H9 (cell line): ENCODE data around the gene SNPH. TPM values are rescaled to one million over a fixed set of nuclear protein-coding genes. Genes with fewer than 3 reads are reported as not detected.

Experiments
- DNase-seq: peaks from one replicate; pipeline ENCODE4 v3.0.0-alpha.2; 2017
- H2AFZ ChIP-seq: one replicate; pipeline ENCODE4 v1.6.1; 2013; ENCODE audit warnings: mild to moderate bottlenecking, low read length, control low read depth, moderate library complexity
- H2AK5ac ChIP-seq: 2 replicates; pipeline ENCODE4 v1.6.1; 2013; ENCODE audit warnings: low read length, control low read depth, mixed read lengths; ENCODE audit not compliant: insufficient read length
- H2BK120ac ChIP-seq: one replicate; pipeline ENCODE4 v1.6.1; 2013; ENCODE audit warnings: low read depth, mild to moderate bottlenecking, low read length, control low read depth, inconsistent platforms; ENCODE audit not compliant: poor library complexity, severe bottlenecking
- H2BK12ac ChIP-seq: 2 replicates; pipeline ENCODE4 v1.6.1; 2013; ENCODE audit warnings: low read length, control low read depth, mixed read lengths, low read depth; ENCODE audit not compliant: insufficient read length
- H2BK15ac ChIP-seq: 2 replicates; pipeline ENCODE4 v1.6.1; 2013; ENCODE audit warnings: low read depth, low read length, control low read depth
- H2BK20ac ChIP-seq: one replicate; pipeline ENCODE4 v1.6.1; 2013; ENCODE audit warnings: low read depth, mild to moderate bottlenecking, low read length, control low read depth, inconsistent platforms; ENCODE audit not compliant: poor library complexity, severe bottlenecking
- H2BK5ac ChIP-seq: 2 replicates; pipeline ENCODE4 v1.6.1; 2013; ENCODE audit warnings: low read length, control low read depth, mixed read lengths; ENCODE audit not compliant: insufficient read length
- H3K14ac ChIP-seq: 2 replicates; pipeline ENCODE4 v1.6.1; 2013; ENCODE audit warnings: low read length, control low read depth; ENCODE audit not compliant: insufficient read depth
- H3K18ac ChIP-seq: 2 replicates; pipeline ENCODE4 v1.6.1; 2013; ENCODE audit warnings: low read depth, mild to moderate bottlenecking, mixed read lengths, low read length, control low read depth; ENCODE audit not compliant: insufficient read length
- H3K23ac ChIP-seq: 2 replicates; pipeline ENCODE4 v1.6.1; 2013; ENCODE audit warnings: low read length, control low read depth, mixed read lengths, low read depth; ENCODE audit not compliant: insufficient read length
- H3K23me2 ChIP-seq: 2 replicates; pipeline ENCODE4 v1.6.1; 2013; ENCODE audit warnings: low read depth, mild to moderate bottlenecking, mixed read lengths, low read length, control low read depth; ENCODE audit not compliant: insufficient read length, poor library complexity, severe bottlenecking
- H3K27ac ChIP-seq: 2 replicates; pipeline ENCODE4 v1.5.1; 2013; ENCODE audit warnings: low read length, control low read depth, mixed read lengths, low read depth; ENCODE audit not compliant: insufficient read length
- H3K27me3 ChIP-seq: 2 replicates; pipeline ENCODE4 v1.6.1; 2013; ENCODE audit warnings: low read length, control low read depth, inconsistent platforms; ENCODE audit not compliant: insufficient read depth
- H3K4ac ChIP-seq: 2 replicates; pipeline ENCODE4 v1.6.1; 2013; ENCODE audit warnings: low read depth, mild to moderate bottlenecking, control low read depth, inconsistent platforms, low read length, moderate library complexity
- H3K4me1 ChIP-seq: 2 replicates; pipeline ENCODE4 v1.6.1; 2013; ENCODE audit warnings: low read length, control low read depth, inconsistent platforms; ENCODE audit not compliant: insufficient read depth
- H3K4me2 ChIP-seq: 2 replicates; pipeline ENCODE4 v1.6.1; 2013; ENCODE audit warnings: low read length, control low read depth, mixed read lengths; ENCODE audit not compliant: insufficient read length, insufficient read depth
- H3K56ac ChIP-seq: 2 replicates; pipeline ENCODE4 v1.6.1; 2013; ENCODE audit warnings: low read depth, mild to moderate bottlenecking, mixed read lengths, low read length, control low read depth; ENCODE audit not compliant: insufficient read length
- H3K79me1 ChIP-seq: 2 replicates; pipeline ENCODE4 v1.6.1; 2013; ENCODE audit warnings: low read depth, mild to moderate bottlenecking, moderate library complexity, low read length, control low read depth, inconsistent platforms; ENCODE audit not compliant: insufficient read depth, poor library complexity, severe bottlenecking
- H3K79me2 ChIP-seq: 2 replicates; pipeline ENCODE4 v1.6.1; 2013; ENCODE audit warnings: low read length, control low read depth, inconsistent platforms; ENCODE audit not compliant: insufficient read depth
- H3K9ac ChIP-seq: 2 replicates; pipeline ENCODE4 v1.6.1; 2013; ENCODE audit warnings: low read length, control low read depth, mixed read lengths; ENCODE audit not compliant: insufficient read length; ENCODE audit errors: extremely low read depth
- H3K9me3 ChIP-seq: one replicate; pipeline ENCODE4 v1.6.1; 2013; ENCODE audit warnings: low read depth, low read length, inconsistent platforms; ENCODE audit not compliant: control insufficient read depth
- H3T11ph ChIP-seq: one replicate; pipeline ENCODE4 v1.6.1; 2013; ENCODE audit warnings: mild to moderate bottlenecking, low read length, control low read depth, inconsistent platforms
- H4K20me1 ChIP-seq: one replicate; pipeline ENCODE4 v1.6.1; 2013; ENCODE audit not compliant: control insufficient read depth, insufficient read length, insufficient read depth
- H4K5ac ChIP-seq: 2 replicates; pipeline ENCODE4 v1.6.1; 2013; ENCODE audit warnings: low read depth, mild to moderate bottlenecking, mixed read lengths, low read length, control low read depth; ENCODE audit not compliant: insufficient read length
- H4K8ac ChIP-seq: replicated peaks from 2 replicates; pipeline ENCODE4 v1.6.1; 2013; ENCODE audit warnings: low read length, control low read depth, mixed read lengths, low read depth; ENCODE audit not compliant: insufficient read length
- H4K91ac ChIP-seq: 2 replicates; pipeline ENCODE4 v1.6.1; 2013; ENCODE audit warnings: low read depth, mild to moderate bottlenecking, moderate library complexity, mixed read lengths, low read length, control low read depth; ENCODE audit not compliant: insufficient read length
- H3K27ac Mint-ChIP-seq, 3 experiments: 2 replicates in 2 of 3; 3 replicates in 1 of 3; pipeline ENCODE4 v1.8.0; 2020 to 2021; ENCODE audit warnings: mixed read lengths in 3 of 3, mild to moderate bottlenecking in 1 of 3, moderate library complexity in 1 of 3
- H3K27me3 Mint-ChIP-seq: 2 replicates; pipeline ENCODE4 v1.8.0; 2021; ENCODE audit warnings: low read depth, mild to moderate bottlenecking, moderate library complexity, mixed read lengths
- H3K36me3 Mint-ChIP-seq, 3 experiments: 2 replicates in 2 of 3; 3 replicates in 1 of 3; pipeline ENCODE4 v1.8.0; 2020 to 2021; ENCODE audit warnings: low read depth in 3 of 3, mixed read lengths in 3 of 3; ENCODE audit not compliant: insufficient read depth in 1 of 3
- H3K4me1 Mint-ChIP-seq, 2 experiments: 2 replicates each; pipeline ENCODE4 v1.8.0; 2020; ENCODE audit warnings: mixed read lengths in 2 of 2
- H3K4me3 Mint-ChIP-seq, 2 experiments: 2 replicates in 1 of 2; 3 replicates in 1 of 2; pipeline ENCODE4 v1.8.0; 2020 to 2021; ENCODE audit warnings: mild to moderate bottlenecking in 2 of 2, mixed read lengths in 2 of 2, moderate library complexity in 1 of 2
- H3K9me3 Mint-ChIP-seq, 2 experiments: 2 replicates in 1 of 2; 3 replicates in 1 of 2; pipeline ENCODE4 v1.8.0; 2020; ENCODE audit warnings: mild to moderate bottlenecking in 2 of 2, mixed read lengths in 2 of 2, moderate library complexity in 1 of 2
- WGBS: extraction: QIAGEN DNeasy Blood & Tissue Kit; methylation state at CpG from one replicate; pipeline ENCODE4 v1.1.7; 2013; ENCODE audit warnings: missing lambda C conversion rate, low lambda C conversion rate, mixed read lengths; ENCODE audit not compliant: insufficient read length; ENCODE audit errors: extremely low coverage; 5-methylcytosine and 5-hydroxymethylcytosine counted together
- total RNA-seq: library from RNA; stranded (reverse); gene quantifications from 2 replicates; pipeline ENCODE4 v1.2.1, GENCODE V29; 2021
- TF ChIP-seq, protein P1 (sequence below): fragments of 200-600 bp; sonication (generic); conservative IDR thresholded peaks from 3 replicates; pipeline ENCODE4 v1.8.0; 2021; ENCODE audit warnings: antibody characterized with exemption, mild to moderate bottlenecking

The SNPH gene
- total RNA-seq, 1 experiment from 2014 or later, result 1.8 TPM

DNA sequence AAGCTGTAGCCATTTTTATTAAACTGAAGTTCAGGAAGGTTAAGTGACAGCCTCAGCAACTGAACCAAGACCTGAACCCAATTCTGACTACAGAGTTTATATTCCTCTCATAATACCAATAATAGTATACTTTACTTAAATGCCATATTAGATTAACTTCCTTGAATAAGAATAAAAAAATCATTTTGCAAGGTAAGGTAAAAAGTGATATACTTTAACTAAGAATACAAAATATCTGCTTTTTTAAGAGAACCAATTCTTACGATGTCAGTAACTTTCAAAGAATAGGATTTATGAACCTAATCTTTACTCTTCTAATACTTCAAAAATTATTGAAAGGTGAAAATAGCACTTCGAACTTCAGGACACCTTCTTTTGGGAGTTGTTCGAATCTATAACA, 36.6 kb upstream of the SNPH start:
- Histone ChIP-seq H3K18ac (no peak overlapping the region), H2BK12ac (no peak overlapping the region), H3K4me2 (no peak overlapping the region), H2BK15ac (no peak overlapping the region), H3K9me3 (no peaks in the 10 kb centered on the region), H3K27ac (no peak overlapping the region), H3K14ac (no peak overlapping the region), H2AFZ (no peak overlapping the region), H3K79me1 (no peaks in the 10 kb centered on the region), H3K9ac (no peak overlapping the region), H2BK120ac (no peak overlapping the region), H3K4ac (no peak overlapping the region), H3K27me3 (peaks cover 2% of the 10 kb centered on the region; the same call in 1 of the 2 replicates), H3T11ph (no peak overlapping the region), H2BK5ac (no peak overlapping the region), H3K4me1 (no peaks in the 10 kb centered on the region), H3K79me2 (no peaks in the 10 kb centered on the region), H4K91ac (no peak overlapping the region), H2AK5ac (no peak overlapping the region), H2BK20ac (no peak overlapping the region), H4K5ac (no peak overlapping the region), H4K20me1 (peaks cover 3% of the 10 kb centered on the region), H3K23me2 (peaks cover 7% of the 10 kb centered on the region), H3K23ac (no peak overlapping the region), H3K56ac (no peak overlapping the region), H4K8ac (no peak overlapping the region)
- Mint-ChIP-seq H3K27ac (no peak overlapping the region), H3K36me3 (no peaks in the 10 kb centered on the region), H3K9me3 (no peaks in the 10 kb centered on the region; a peak in 1 of 5 replicates), H3K4me1 (peaks cover 4 to 5% of the 10 kb centered on the region in 2 experiments), H3K27me3 (peaks cover 49% of the 10 kb centered on the region), H3K4me3 (no peak overlapping the region)
- TF ChIP-seq, protein P1, sequence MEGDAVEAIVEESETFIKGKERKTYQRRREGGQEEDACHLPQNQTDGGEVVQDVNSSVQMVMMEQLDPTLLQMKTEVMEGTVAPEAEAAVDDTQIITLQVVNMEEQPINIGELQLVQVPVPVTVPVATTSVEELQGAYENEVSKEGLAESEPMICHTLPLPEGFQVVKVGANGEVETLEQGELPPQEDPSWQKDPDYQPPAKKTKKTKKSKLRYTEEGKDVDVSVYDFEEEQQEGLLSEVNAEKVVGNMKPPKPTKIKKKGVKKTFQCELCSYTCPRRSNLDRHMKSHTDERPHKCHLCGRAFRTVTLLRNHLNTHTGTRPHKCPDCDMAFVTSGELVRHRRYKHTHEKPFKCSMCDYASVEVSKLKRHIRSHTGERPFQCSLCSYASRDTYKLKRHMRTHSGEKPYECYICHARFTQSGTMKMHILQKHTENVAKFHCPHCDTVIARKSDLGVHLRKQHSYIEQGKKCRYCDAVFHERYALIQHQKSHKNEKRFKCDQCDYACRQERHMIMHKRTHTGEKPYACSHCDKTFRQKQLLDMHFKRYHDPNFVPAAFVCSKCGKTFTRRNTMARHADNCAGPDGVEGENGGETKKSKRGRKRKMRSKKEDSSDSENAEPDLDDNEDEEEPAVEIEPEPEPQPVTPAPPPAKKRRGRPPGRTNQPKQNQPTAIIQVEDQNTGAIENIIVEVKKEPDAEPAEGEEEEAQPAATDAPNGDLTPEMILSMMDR, result no peak
- WGBS, result no CpG with 5 or more reads among the region's 3 CpGs
- DNase-seq, result no peak
